ENCODE data around the gene FHIP1A.

Gene FHIP1A

DNA sequence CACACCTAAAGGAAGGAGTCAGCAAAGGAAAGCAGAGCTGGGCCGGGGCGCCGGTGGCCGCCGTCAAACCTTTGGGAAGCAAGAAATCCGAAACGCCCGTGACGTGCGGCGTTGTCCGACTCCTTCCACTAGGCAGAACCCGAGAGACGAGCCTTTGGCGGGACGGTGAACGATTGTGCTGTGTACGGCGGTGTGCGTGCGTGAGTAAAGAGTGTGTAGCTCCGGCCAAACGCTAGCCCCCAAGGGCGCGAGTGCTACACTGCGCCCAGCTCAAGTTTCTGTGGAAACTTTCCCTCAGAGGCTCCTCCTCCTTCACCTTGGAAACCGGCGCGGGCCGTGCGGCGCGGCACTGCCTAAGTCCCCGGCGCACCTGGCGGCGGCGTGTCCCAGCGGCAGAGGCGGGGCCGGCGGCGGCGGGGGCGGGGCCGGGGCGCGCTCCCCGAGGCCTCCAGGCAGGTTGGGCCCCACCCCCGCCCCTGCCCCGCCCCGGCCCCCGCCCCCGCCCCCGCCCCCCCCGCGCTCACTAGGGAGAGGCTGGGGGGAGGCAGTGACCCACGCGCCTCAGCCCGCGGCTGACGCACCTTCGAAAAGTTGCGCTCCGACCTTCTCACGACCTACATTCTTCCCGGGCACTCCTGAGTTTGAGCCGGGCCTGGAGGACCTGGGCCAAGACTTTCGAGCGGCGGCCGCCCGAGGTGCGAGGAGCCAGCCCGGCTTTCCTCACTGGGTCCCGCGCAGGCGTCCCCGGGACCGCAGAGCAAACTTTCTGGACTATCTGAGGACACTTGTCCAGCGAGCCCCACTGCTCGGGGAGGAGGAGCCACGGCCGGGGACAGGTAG lies at the start of gene FHIP1A (continued):
- TF ChIP-seq SP2 (tag by site-specific recombination; IDR thresholded peaks at IDR 0.05), result peak; percentile 24
- no peak for TF ChIP-seq ZNF24 (tag by site-specific recombination; IDR thresholded peaks at IDR 0.05)
- TF ChIP-seq ZNF169 (tag by site-specific recombination; IDR thresholded peaks at IDR 0.05), result no peak
- TF ChIP-seq OVOL3 (tag by site-specific recombination; IDR thresholded peaks at IDR 0.05), result no peak
- TF ChIP-seq ZNF548 (tag by site-specific recombination; IDR thresholded peaks at IDR 0.05), result no peak
- TF ChIP-seq, protein P1, sequence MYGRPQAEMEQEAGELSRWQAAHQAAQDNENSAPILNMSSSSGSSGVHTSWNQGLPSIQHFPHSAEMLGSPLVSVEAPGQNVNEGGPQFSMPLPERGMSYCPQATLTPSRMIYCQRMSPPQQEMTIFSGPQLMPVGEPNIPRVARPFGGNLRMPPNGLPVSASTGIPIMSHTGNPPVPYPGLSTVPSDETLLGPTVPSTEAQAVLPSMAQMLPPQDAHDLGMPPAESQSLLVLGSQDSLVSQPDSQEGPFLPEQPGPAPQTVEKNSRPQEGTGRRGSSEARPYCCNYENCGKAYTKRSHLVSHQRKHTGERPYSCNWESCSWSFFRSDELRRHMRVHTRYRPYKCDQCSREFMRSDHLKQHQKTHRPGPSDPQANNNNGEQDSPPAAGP (tag by site-specific recombination; IDR thresholded peaks at IDR 0.05), result peak; percentile 60; the same call in 1 of the 2 replicates
- TF ChIP-seq GLIS1 (tag by site-specific recombination; IDR thresholded peaks at IDR 0.05), result peak; percentile 66
- TF ChIP-seq, protein P2, sequence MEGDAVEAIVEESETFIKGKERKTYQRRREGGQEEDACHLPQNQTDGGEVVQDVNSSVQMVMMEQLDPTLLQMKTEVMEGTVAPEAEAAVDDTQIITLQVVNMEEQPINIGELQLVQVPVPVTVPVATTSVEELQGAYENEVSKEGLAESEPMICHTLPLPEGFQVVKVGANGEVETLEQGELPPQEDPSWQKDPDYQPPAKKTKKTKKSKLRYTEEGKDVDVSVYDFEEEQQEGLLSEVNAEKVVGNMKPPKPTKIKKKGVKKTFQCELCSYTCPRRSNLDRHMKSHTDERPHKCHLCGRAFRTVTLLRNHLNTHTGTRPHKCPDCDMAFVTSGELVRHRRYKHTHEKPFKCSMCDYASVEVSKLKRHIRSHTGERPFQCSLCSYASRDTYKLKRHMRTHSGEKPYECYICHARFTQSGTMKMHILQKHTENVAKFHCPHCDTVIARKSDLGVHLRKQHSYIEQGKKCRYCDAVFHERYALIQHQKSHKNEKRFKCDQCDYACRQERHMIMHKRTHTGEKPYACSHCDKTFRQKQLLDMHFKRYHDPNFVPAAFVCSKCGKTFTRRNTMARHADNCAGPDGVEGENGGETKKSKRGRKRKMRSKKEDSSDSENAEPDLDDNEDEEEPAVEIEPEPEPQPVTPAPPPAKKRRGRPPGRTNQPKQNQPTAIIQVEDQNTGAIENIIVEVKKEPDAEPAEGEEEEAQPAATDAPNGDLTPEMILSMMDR (tag by site-specific recombination; IDR thresholded peaks at IDR 0.05), result 0 out of 2 replicates have a peak, but pooled peaks have one; percentile 35
- TF ChIP-seq KLF8 (tag by site-specific recombination; IDR thresholded peaks at IDR 0.05), result peak; percentile 56; the same call in 1 of the 2 replicates
- 0 out of 2 replicates have a peak, but pooled peaks have one; percentile 41 for TF ChIP-seq GLIS2 (tag by site-specific recombination; IDR thresholded peaks at IDR 0.05)
- TF ChIP-seq, protein P3, sequence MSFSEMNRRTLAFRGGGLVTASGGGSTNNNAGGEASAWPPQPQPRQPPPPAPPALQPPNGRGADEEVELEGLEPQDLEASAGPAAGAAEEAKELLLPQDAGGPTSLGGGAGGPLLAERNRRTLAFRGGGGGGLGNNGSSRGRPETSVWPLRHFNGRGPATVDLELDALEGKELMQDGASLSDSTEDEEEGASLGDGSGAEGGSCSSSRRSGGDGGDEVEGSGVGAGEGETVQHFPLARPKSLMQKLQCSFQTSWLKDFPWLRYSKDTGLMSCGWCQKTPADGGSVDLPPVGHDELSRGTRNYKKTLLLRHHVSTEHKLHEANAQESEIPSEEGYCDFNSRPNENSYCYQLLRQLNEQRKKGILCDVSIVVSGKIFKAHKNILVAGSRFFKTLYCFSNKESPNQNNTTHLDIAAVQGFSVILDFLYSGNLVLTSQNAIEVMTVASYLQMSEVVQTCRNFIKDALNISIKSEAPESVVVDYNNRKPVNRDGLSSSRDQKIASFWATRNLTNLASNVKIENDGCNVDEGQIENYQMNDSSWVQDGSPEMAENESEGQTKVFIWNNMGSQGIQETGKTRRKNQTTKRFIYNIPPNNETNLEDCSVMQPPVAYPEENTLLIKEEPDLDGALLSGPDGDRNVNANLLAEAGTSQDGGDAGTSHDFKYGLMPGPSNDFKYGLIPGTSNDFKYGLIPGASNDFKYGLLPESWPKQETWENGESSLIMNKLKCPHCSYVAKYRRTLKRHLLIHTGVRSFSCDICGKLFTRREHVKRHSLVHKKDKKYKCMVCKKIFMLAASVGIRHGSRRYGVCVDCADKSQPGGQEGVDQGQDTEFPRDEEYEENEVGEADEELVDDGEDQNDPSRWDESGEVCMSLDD (tag by site-specific recombination; IDR thresholded peaks at IDR 0.05), result no peak

DNA sequence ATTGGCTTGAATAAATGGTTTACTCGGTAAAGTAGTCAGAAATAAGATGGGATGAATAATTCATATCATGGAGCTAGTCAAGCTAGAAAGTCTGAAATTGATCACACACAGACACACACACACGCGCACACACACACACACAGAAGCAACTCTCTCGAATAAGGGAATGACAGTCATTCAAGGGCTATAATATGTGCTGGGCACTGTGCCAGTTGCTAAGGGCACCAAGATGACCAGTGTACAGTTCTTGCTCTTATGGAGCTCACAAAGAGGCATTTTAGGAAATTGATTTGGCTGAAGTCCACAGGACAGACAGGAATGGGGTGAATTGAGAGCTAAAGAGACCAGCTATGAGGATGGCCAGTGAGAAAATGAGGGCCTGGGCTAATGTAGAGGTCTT lies 49.4 kb upstream of the FHIP1A start:
- H3K27ac ChIP-seq (ENCODE audit: extremely low read depth, low read depth, low read length), result no peak overlapping the region
- H3K36me3 ChIP-seq (ENCODE audit: control insufficient read depth in 2 of 2, insufficient read depth in 1 of 2, low read length in 2 of 2), result no peaks in the 10 kb centered on the region
- H3K9me3 ChIP-seq (ENCODE audit: control insufficient read depth, insufficient read depth, low read depth, low read length), result no peaks in the 10 kb centered on the region
- TF ChIP-seq ZNF37A (tag by site-specific recombination; IDR thresholded peaks at IDR 0.05), result no peak
- no peak for TF ChIP-seq YY1 (tag by site-specific recombination; IDR thresholded peaks at IDR 0.05)
- no peak for TF ChIP-seq FEZF1 (tag by site-specific recombination; IDR thresholded peaks at IDR 0.05)
- TF ChIP-seq ZNF146 (tag by site-specific recombination; IDR thresholded peaks at IDR 0.05), result no peak
- TF ChIP-seq, protein P4, sequence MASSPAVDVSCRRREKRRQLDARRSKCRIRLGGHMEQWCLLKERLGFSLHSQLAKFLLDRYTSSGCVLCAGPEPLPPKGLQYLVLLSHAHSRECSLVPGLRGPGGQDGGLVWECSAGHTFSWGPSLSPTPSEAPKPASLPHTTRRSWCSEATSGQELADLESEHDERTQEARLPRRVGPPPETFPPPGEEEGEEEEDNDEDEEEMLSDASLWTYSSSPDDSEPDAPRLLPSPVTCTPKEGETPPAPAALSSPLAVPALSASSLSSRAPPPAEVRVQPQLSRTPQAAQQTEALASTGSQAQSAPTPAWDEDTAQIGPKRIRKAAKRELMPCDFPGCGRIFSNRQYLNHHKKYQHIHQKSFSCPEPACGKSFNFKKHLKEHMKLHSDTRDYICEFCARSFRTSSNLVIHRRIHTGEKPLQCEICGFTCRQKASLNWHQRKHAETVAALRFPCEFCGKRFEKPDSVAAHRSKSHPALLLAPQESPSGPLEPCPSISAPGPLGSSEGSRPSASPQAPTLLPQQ (tag by site-specific recombination; IDR thresholded peaks at IDR 0.05), result no peak
- TF ChIP-seq ZFP3 (tag by site-specific recombination; IDR thresholded peaks at IDR 0.05; ENCODE audit: low read depth), result no peak
- TF ChIP-seq, protein P2 (tag by site-specific recombination; IDR thresholded peaks at IDR 0.05), result no peak
- no peak for TF ChIP-seq ZNF174 (tag by site-specific recombination; IDR thresholded peaks at IDR 0.05)
- no peak for TF ChIP-seq ZNF433 (tag by site-specific recombination; IDR thresholded peaks at IDR 0.05; ENCODE audit: low read depth)
- TF ChIP-seq ZNF837 (tag by site-specific recombination; IDR thresholded peaks at IDR 0.05), result no peak
- TF ChIP-seq GLI4 (tag by site-specific recombination; IDR thresholded peaks at IDR 0.05), result no peak
- TF ChIP-seq ZNF677 (tag by site-specific recombination; IDR thresholded peaks at IDR 0.05), result no peak
- TF ChIP-seq, protein P5, sequence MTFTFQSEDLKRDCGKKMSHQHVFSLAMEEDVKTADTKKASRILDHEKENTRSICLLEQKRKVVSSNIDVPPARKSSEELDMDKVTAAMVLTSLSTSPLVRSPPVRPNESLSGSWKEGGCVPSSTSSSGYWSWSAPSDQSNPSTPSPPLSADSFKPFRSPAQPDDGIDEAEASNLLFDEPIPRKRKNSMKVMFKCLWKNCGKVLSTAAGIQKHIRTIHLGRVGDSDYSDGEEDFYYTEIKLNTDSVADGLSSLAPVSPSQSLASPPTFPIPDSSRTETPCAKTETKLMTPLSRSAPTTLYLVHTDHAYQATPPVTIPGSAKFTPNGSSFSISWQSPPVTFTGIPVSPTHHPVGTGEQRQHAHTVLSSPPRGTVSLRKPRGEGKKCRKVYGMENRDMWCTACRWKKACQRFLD (tag by site-specific recombination; IDR thresholded peaks at IDR 0.05), result no peak
- TF ChIP-seq KLF16 (tag by site-specific recombination; IDR thresholded peaks at IDR 0.05), result no peak
- no peak for TF ChIP-seq ZNF747 (tag by site-specific recombination; IDR thresholded peaks at IDR 0.05)
- no peaks in the 10 kb centered on the region for H3K4me1 ChIP-seq (ENCODE audit: control insufficient read depth, insufficient read depth, low read length)
- ChIA-PET POLR2A (no interaction called here), CTCF (interaction anchor here (0.6 to 1.5 kb wide), 4 partner anchors 82 to 256 kb away, joined by 3 to 5 read pairs (median 4); no protein-coding TSS in a partner anchor)
- no peak overlapping the region for H3K4me3 ChIP-seq (ENCODE audit: low read depth, low read length)
